Astrocyte (in vitro differentiated cells and primary cell): ENCODE data around the gene CACNB4. TPM values are rescaled to one million over a fixed set of nuclear protein-coding genes. Genes with fewer than 3 reads are reported as not detected.

Experiments used
- DNase-seq: peaks from one replicate; pipeline ENCODE4 v3.0.0-alpha.2; 2010; ENCODE audit warnings: low read depth
- FAIRE-seq: peaks from 2 replicates; lab custom pipeline; 2011; peaks lifted over from hg19 to GRCh38; lab: Jason Lieb, UNC
- H2AFZ ChIP-seq: 2 replicates; pipeline ENCODE4 v1.6.0; 2012; ENCODE audit warnings: low read depth, low read length, inconsistent platforms
- H3K27ac ChIP-seq: 2 replicates; pipeline ENCODE4 v1.5.1; 2011; ENCODE audit warnings: low read depth, low read length, inconsistent platforms
- H3K27me3 ChIP-seq: 2 replicates; pipeline ENCODE4 v1.6.0; 2011; ENCODE audit warnings: low read length, inconsistent platforms; ENCODE audit not compliant: insufficient read depth
- H3K36me3 ChIP-seq: 2 replicates; pipeline ENCODE4 v1.5.1; 2011; ENCODE audit warnings: low read length, inconsistent platforms; ENCODE audit not compliant: insufficient read depth
- H3K4me1 ChIP-seq: 2 replicates; pipeline ENCODE4 v1.5.1; 2011; ENCODE audit warnings: low read length, inconsistent platforms; ENCODE audit not compliant: insufficient read depth
- H3K4me2 ChIP-seq: 2 replicates; pipeline ENCODE4 v1.6.0; 2012; ENCODE audit warnings: low read length, inconsistent platforms
- H3K4me3 ChIP-seq: 2 replicates; pipeline ENCODE4 v1.5.1; 2011; ENCODE audit warnings: low read depth, mild to moderate bottlenecking, low read length, inconsistent platforms; ENCODE audit not compliant: insufficient read depth
- H3K79me2 ChIP-seq: 2 replicates; pipeline ENCODE4 v1.6.0; 2012; ENCODE audit warnings: mild to moderate bottlenecking, low read length, inconsistent platforms; ENCODE audit not compliant: insufficient read depth
- H3K9ac ChIP-seq: 2 replicates; pipeline ENCODE4 v1.6.0; 2012; ENCODE audit warnings: mild to moderate bottlenecking, low read length, inconsistent platforms
- H3K9me3 ChIP-seq: 2 replicates; pipeline ENCODE4 v1.5.1; 2012; ENCODE audit warnings: low read depth, mild to moderate bottlenecking, low read length, inconsistent platforms; ENCODE audit not compliant: insufficient read depth
- H4K20me1 ChIP-seq: 2 replicates; pipeline ENCODE4 v1.6.0; 2012; ENCODE audit warnings: low read length, inconsistent platforms; ENCODE audit not compliant: insufficient read depth
- H3K27ac Mint-ChIP-seq: one replicate; pipeline ENCODE4 v1.8.0; 2021; ENCODE audit warnings: mild to moderate bottlenecking, mixed read lengths; ENCODE audit not compliant: unreplicated experiment
- H3K27me3 Mint-ChIP-seq: one replicate; pipeline ENCODE4 v1.8.0; 2021; ENCODE audit warnings: low read depth, mixed read lengths; ENCODE audit not compliant: unreplicated experiment
- H3K36me3 Mint-ChIP-seq: one replicate; pipeline ENCODE4 v1.8.0; 2021; ENCODE audit warnings: low read depth, mixed read lengths; ENCODE audit not compliant: unreplicated experiment
- H3K4me1 Mint-ChIP-seq: one replicate; pipeline ENCODE4 v1.8.0; 2021; ENCODE audit warnings: low read depth, mixed read lengths; ENCODE audit not compliant: unreplicated experiment
- H3K4me3 Mint-ChIP-seq: one replicate; pipeline ENCODE4 v1.8.0; 2021; ENCODE audit warnings: mild to moderate bottlenecking, moderate library complexity, mixed read lengths; ENCODE audit not compliant: unreplicated experiment
- H3K9me3 Mint-ChIP-seq: one replicate; pipeline ENCODE4 v1.8.0; 2021; ENCODE audit warnings: mild to moderate bottlenecking, mixed read lengths; ENCODE audit not compliant: unreplicated experiment
- EZH2 ChIP-seq: IDR thresholded peaks from 2 replicates; pipeline ENCODE4 v1.6.1; 2012; ENCODE audit warnings: mild to moderate bottlenecking, low read length, inconsistent platforms; ENCODE audit not compliant: insufficient read depth
- total RNA-seq: library from RNA; stranded (reverse); gene quantifications from 2 replicates; pipeline ENCODE4 v1.2.1, GENCODE V29; 2021
- TF ChIP-seq, protein P1 (sequence below): IDR thresholded peaks from 2 replicates; pipeline ENCODE4 v1.5.1; 2011; ENCODE audit warnings: low read depth, mild to moderate bottlenecking, inconsistent platforms, low read length, moderate library complexity; ENCODE audit not compliant: insufficient read depth

CACNB4 gene
- total RNA-seq, 1 donor from 2014 or later, result 1.8 TPM

GRCh38 chr2:151931756-151932155 is 167.1 kb downstream of the CACNB4 start:
- DNase-seq, result no peak
- H3K36me3 ChIP-seq, result no peaks in the 10 kb centered on the region
- H3K9ac ChIP-seq, result no peak overlapping the region
- Mint-ChIP-seq H3K27me3 (peaks cover 8% of the 10 kb centered on the region), H3K9me3 (no peaks in the 10 kb centered on the region), H3K4me3 (no peak overlapping the region), H3K27ac (no peak overlapping the region), H3K36me3 (no peaks in the 10 kb centered on the region), H3K4me1 (no peaks in the 10 kb centered on the region)
- H2AFZ ChIP-seq, result no peak overlapping the region
- no peaks in the 10 kb centered on the region for H3K79me2 ChIP-seq
- no peak overlapping the region for H3K4me2 ChIP-seq
- no peak for TF ChIP-seq EZH2
- TF ChIP-seq, protein P1, sequence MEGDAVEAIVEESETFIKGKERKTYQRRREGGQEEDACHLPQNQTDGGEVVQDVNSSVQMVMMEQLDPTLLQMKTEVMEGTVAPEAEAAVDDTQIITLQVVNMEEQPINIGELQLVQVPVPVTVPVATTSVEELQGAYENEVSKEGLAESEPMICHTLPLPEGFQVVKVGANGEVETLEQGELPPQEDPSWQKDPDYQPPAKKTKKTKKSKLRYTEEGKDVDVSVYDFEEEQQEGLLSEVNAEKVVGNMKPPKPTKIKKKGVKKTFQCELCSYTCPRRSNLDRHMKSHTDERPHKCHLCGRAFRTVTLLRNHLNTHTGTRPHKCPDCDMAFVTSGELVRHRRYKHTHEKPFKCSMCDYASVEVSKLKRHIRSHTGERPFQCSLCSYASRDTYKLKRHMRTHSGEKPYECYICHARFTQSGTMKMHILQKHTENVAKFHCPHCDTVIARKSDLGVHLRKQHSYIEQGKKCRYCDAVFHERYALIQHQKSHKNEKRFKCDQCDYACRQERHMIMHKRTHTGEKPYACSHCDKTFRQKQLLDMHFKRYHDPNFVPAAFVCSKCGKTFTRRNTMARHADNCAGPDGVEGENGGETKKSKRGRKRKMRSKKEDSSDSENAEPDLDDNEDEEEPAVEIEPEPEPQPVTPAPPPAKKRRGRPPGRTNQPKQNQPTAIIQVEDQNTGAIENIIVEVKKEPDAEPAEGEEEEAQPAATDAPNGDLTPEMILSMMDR, result no peak
- no peaks in the 10 kb centered on the region for H3K9me3 ChIP-seq
- no peaks in the 10 kb centered on the region for H3K4me1 ChIP-seq
- peaks cover 3% of the 10 kb centered on the region for H3K27me3 ChIP-seq
- no peak for FAIRE-seq
- no peak overlapping the region for H3K27ac ChIP-seq
- H3K4me3 ChIP-seq, result no peak overlapping the region
- no peaks in the 10 kb centered on the region for H4K20me1 ChIP-seq

GRCh38 chr2:151931030-151931611 is 167.7 kb downstream of the CACNB4 start:
- FAIRE-seq (no peak), DNase-seq (no peak)
- no peak overlapping the region for H3K27ac ChIP-seq
- no peaks in the 10 kb centered on the region for H3K79me2 ChIP-seq
- H3K4me3 Mint-ChIP-seq, result no peak overlapping the region
- no peaks in the 10 kb centered on the region for H3K9me3 Mint-ChIP-seq
- TF ChIP-seq, protein P1, result no peak
- TF ChIP-seq EZH2, result no peak
- no peak overlapping the region for H3K9ac ChIP-seq
- H3K27ac Mint-ChIP-seq, result no peak overlapping the region
- no peaks in the 10 kb centered on the region for H4K20me1 ChIP-seq
- no peaks in the 10 kb centered on the region for H3K36me3 ChIP-seq
- H3K27me3 Mint-ChIP-seq, result peaks cover 10% of the 10 kb centered on the region
- H3K27me3 ChIP-seq, result peaks cover 3% of the 10 kb centered on the region
- no peak overlapping the region for H3K4me2 ChIP-seq
- no peaks in the 10 kb centered on the region for H3K4me1 ChIP-seq
- no peaks in the 10 kb centered on the region for H3K36me3 Mint-ChIP-seq
- H2AFZ ChIP-seq, result no peak overlapping the region
- no peaks in the 10 kb centered on the region for H3K4me1 Mint-ChIP-seq
- no peak overlapping the region for H3K4me3 ChIP-seq
- no peaks in the 10 kb centered on the region for H3K9me3 ChIP-seq

DNA sequence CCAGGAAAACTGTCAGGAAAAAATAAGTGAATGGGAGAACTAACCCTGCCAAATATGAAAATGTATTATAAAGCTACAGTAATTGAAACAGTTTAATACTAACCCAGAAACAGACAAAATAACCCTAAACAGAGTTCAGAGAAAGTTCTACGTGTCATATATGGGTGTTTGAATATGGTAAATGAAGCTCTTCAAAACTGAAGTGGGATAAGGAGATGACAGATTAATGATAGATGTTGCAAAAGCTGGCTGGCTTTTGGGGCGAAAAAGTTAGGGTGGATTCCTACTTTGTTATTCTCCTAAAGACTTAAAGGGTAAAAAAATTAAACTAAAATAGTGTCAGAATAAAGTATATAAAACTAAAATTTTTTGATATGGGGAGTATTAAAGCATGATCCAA is 168.8 kb downstream of the CACNB4 start:
- Histone ChIP-seq H3K4me3 (no peak overlapping the region), H3K4me1 (no peaks in the 10 kb centered on the region), H4K20me1 (no peaks in the 10 kb centered on the region), H3K79me2 (no peaks in the 10 kb centered on the region), H3K27me3 (peaks cover 3% of the 10 kb centered on the region), H3K4me2 (no peak overlapping the region), H2AFZ (no peak overlapping the region), H3K9ac (no peak overlapping the region), H3K27ac (no peak overlapping the region), H3K36me3 (no peaks in the 10 kb centered on the region), H3K9me3 (no peaks in the 10 kb centered on the region)
- FAIRE-seq (no peak), DNase-seq (no peak)
- Mint-ChIP-seq H3K36me3 (no peaks in the 10 kb centered on the region), H3K4me1 (no peaks in the 10 kb centered on the region), H3K27ac (no peak overlapping the region), H3K9me3 (no peaks in the 10 kb centered on the region), H3K27me3 (peaks cover 10% of the 10 kb centered on the region), H3K4me3 (no peak overlapping the region)
- TF ChIP-seq, protein P1, result no peak
- no peak for TF ChIP-seq EZH2
